GM12878 (cell line): Measurements from ENCODE around the gene PPP1R13L. TPM values are rescaled to one million over a fixed set of nuclear protein-coding genes. Genes with fewer than 3 reads are reported as not detected.

ENCODE experiments used
- ATAC-seq: fragments of 200-7000 bp; cut with Tn5 transposase; 3 replicates; pipeline ENCODE4 v1.9.1; 2020; ENCODE audit warnings: mild to moderate bottlenecking, moderate library complexity
- BruUV-seq: library from RNA; stranded (reverse); fragments of 400-500 nt; replicated peaks from 2 replicates; lab custom pipeline; 2021; lab: Mats Ljungman, UMichigan
- CTCF ChIA-PET: fragments of 300-600 bp; sonication (Branson Sonifier 250); formaldehyde crosslinking; extraction: SDS; loops from one replicate; lab custom pipeline; 2021; ENCODE audit warnings: inconsistent platforms; lab: Yijun Ruan, JAX
- POLR2A ChIA-PET: fragments of 350-600 bp; formaldehyde crosslinking; extraction: SDS; loops from one replicate; lab custom pipeline; 2021; ENCODE audit warnings: inconsistent platforms; lab: Charles Lee
- RAD21 ChIA-PET: fragments of 300-600 bp; sonication (Branson Sonifier 250); formaldehyde crosslinking; loops from one replicate; lab custom pipeline; 2023; ENCODE audit warnings: antibody characterized with exemption; ENCODE audit not compliant: unreplicated experiment; lab: Charles Lee
- SMC1A ChIA-PET: fragments of 300-600 bp; sonication (Branson Sonifier 250); formaldehyde crosslinking; loops from one replicate; lab custom pipeline; 2023; ENCODE audit not compliant: unreplicated experiment, uncharacterized antibody; lab: Charles Lee
- DNase-seq: peaks from one replicate; pipeline ENCODE4 v3.0.0-alpha.2; 2011; ENCODE audit warnings: low read depth, low spot score
- FAIRE-seq: peaks from 3 replicates; lab custom pipeline; 2011; peaks lifted over from hg19 to GRCh38; lab: Jason Lieb, UNC
- H2AFZ ChIP-seq: 2 replicates; pipeline ENCODE4 v1.6.0; 2011; ENCODE audit warnings: low read depth, low read length, control low read depth; ENCODE audit not compliant: control insufficient read depth
- H3K27ac ChIP-seq: 2 replicates; pipeline ENCODE4 v1.5.1; 2011; ENCODE audit warnings: control low read depth; ENCODE audit not compliant: control insufficient read depth, insufficient read depth
- H3K27me3 ChIP-seq, 2 experiments: replicated peaks in 1 of 2; 2 replicates each; pipeline versions ENCODE4 v1.6.0 to v1.6.1; 2011; ENCODE audit warnings: low read length in 1 of 2; ENCODE audit not compliant: control insufficient read depth in 2 of 2, insufficient read depth in 2 of 2
- H3K36me3 ChIP-seq, 2 experiments: 2 replicates each; pipeline ENCODE4 v1.5.1; 2011; ENCODE audit warnings: low read length in 1 of 2; ENCODE audit not compliant: control insufficient read depth in 2 of 2, insufficient read depth in 2 of 2
- H3K4me1 ChIP-seq: 2 replicates; pipeline ENCODE4 v1.6.1; 2011; ENCODE audit warnings: mild to moderate bottlenecking, low read length, moderate library complexity, mixed read lengths; ENCODE audit not compliant: control insufficient read depth, insufficient read depth
- H3K4me2 ChIP-seq: 2 replicates; pipeline ENCODE4 v1.6.0; 2011; ENCODE audit warnings: control low read depth; ENCODE audit not compliant: control insufficient read depth, insufficient read depth
- H3K4me3 ChIP-seq: fragments of 200-600 bp; sonication (generic); 2 replicates; pipeline ENCODE4 v1.5.1; 2016
- H3K79me2 ChIP-seq: 2 replicates; pipeline ENCODE4 v1.6.0; 2011; ENCODE audit warnings: low read length; ENCODE audit not compliant: control insufficient read depth, insufficient read depth
- H3K9ac ChIP-seq: 2 replicates; pipeline ENCODE4 v1.8.0; 2011; ENCODE audit warnings: low read length, control low read depth, mixed read lengths; ENCODE audit not compliant: control insufficient read depth, insufficient read depth
- H3K9me3 ChIP-seq: replicated peaks from 3 replicates; pipeline ENCODE4 v1.5.1; 2011; ENCODE audit warnings: mild to moderate bottlenecking, low read length; ENCODE audit not compliant: control insufficient read depth, insufficient read depth
- H4K20me1 ChIP-seq: 2 replicates; pipeline ENCODE4 v1.6.0; 2011; ENCODE audit not compliant: control insufficient read depth, insufficient read depth
- MYC ChIP-seq: IDR thresholded peaks from 2 replicates; pipeline ENCODE4 v1.6.1; 2011; ENCODE audit warnings: mild to moderate bottlenecking, low read length, moderate library complexity, inconsistent platforms; ENCODE audit not compliant: insufficient read depth, insufficient replicate concordance, insufficient read length, severe bottlenecking
- NR2C1 ChIP-seq: fragments of 450-650 bp; IDR thresholded peaks from 2 replicates; pipeline ENCODE4 v1.6.1; 2017; ENCODE audit warnings: antibody characterized with exemption, mild to moderate bottlenecking, moderate library complexity
- POLR2AphosphoS5 ChIP-seq: IDR thresholded peaks from 2 replicates; pipeline ENCODE4 v1.6.1; 2011; ENCODE audit warnings: mild to moderate bottlenecking, low read length, inconsistent platforms
- RB1 ChIP-seq: fragments of 450-650 bp; formaldehyde crosslinking; IDR thresholded peaks from 2 replicates; pipeline ENCODE4 v1.6.1; 2017; ENCODE audit warnings: mild to moderate bottlenecking, borderline replicate concordance
- SP1 ChIP-seq: IDR thresholded peaks from one replicate; pipeline ENCODE4 v1.6.1; 2011; ENCODE audit warnings: low read depth, low read length
- WGBS: methylation state at CpG from one replicate; pipeline ENCODE4 v1.1.6; 2016; ENCODE audit warnings: low lambda C conversion rate; ENCODE audit not compliant: insufficient replicate concordance, insufficient coverage; ENCODE audit errors: missing lambda C conversion rate; 5-methylcytosine and 5-hydroxymethylcytosine counted together
- in situ Hi-C: fragments of 300-500 bp; cut with MboI; formaldehyde crosslinking; loops from 9 replicates; pipeline ENCODE4 v1.14.3; 2018; ENCODE audit warnings: mixed read lengths
- intact Hi-C: fragments of 100-400 bp; cut with micrococcal nuclease; formaldehyde crosslinking; loops from one replicate; pipeline ENCODE4 v1.14.2; 2022; ENCODE audit not compliant: unreplicated experiment
- polyA plus RNA-seq, 11 experiments: library from polyadenylated mRNA; depleted of rRNA in 4 of 11; unstranded in 6 of 11; stranded (reverse) in 5 of 11; fragments of >200 nt; fragmentation: Nextera tagmentation in 4 of 11; fragmentation: Illumina TruSeq in 1 of 11; extraction: Ambion mirVana in 4 of 11; extraction: Trizol in 1 of 11; gene quantifications; 1 replicate in 1 of 11; 2 replicates in 10 of 11; pipeline versions ENCODE4 v1.2.1 to v1.2.3, GENCODE V29; 2011 to 2016; ENCODE audit warnings: inconsistent platforms in 2 of 11, missing spikeins in 2 of 11, low read depth in 1 of 11
- total RNA-seq, 4 experiments: library from RNA; depleted of rRNA in 3 of 4; stranded (reverse); fragments of >200 nt in 3 of 4; fragmentation: Illumina TruSeq in 1 of 4; extraction: Trizol in 1 of 4; gene quantifications; 2 replicates each; pipeline versions ENCODE4 v1.2.1 to v1.2.3, GENCODE V29; 2013 to 2021
- TF ChIP-seq, protein P1 (sequence below): fragments of 150-350 bp; IDR thresholded peaks from 2 replicates; pipeline ENCODE4 v1.6.1; 2014; ENCODE audit warnings: mild to moderate bottlenecking, low read depth, low read length

Gene PPP1R13L
- total and polyA plus RNA-seq, 10 of the 15 experiments (the other 5 are each of a cell fraction or from before 2014, with no cell fraction given), result 0.40 to 10.0 (median 2.5) TPM

GRCh38 chr19:45351401-45351952 lies 53.4 kb downstream of the PPP1R13L start:
- peaks cover 3 to 5% of the 10 kb centered on the region in 2 experiments for H3K36me3 ChIP-seq
- no peaks in the 10 kb centered on the region for H3K9me3 ChIP-seq
- H3K4me1 ChIP-seq, result no peaks in the 10 kb centered on the region
- no peak overlapping the region for H3K9ac ChIP-seq
- in situ Hi-C loops (no loop called here), intact Hi-C loops (no loop called here)
- SMC1A ChIA-PET, result no interaction called here
- ATAC-seq (no peak), FAIRE-seq (no peak), DNase-seq (no peak)
- POLR2A ChIA-PET, result interaction anchor here (0.5 kb wide), 2 partner anchors 70 to 74 kb away, joined by 3 read pairs; no protein-coding TSS in a partner anchor
- no peak overlapping the region for H3K4me2 ChIP-seq
- no peaks in the 10 kb centered on the region for H3K79me2 ChIP-seq
- no peak overlapping the region for H3K27ac ChIP-seq
- TF ChIP-seq POLR2AphosphoS5, result no peak
- no peak for TF ChIP-seq SP1
- TF ChIP-seq, protein P1, sequence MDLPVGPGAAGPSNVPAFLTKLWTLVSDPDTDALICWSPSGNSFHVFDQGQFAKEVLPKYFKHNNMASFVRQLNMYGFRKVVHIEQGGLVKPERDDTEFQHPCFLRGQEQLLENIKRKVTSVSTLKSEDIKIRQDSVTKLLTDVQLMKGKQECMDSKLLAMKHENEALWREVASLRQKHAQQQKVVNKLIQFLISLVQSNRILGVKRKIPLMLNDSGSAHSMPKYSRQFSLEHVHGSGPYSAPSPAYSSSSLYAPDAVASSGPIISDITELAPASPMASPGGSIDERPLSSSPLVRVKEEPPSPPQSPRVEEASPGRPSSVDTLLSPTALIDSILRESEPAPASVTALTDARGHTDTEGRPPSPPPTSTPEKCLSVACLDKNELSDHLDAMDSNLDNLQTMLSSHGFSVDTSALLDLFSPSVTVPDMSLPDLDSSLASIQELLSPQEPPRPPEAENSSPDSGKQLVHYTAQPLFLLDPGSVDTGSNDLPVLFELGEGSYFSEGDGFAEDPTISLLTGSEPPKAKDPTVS, result no peak
- no peak for TF ChIP-seq NR2C1
- TF ChIP-seq RB1, result no peak
- TF ChIP-seq MYC, result no peak
- WGBS, result 79% methylated on average over 13 of the region's 13 CpGs
- RAD21 ChIA-PET, result no interaction called here
- no peak overlapping the region for H3K4me3 ChIP-seq
- H3K27me3 ChIP-seq, result no peaks in the 10 kb centered on the region
- no peaks in the 10 kb centered on the region for H4K20me1 ChIP-seq
- no peak overlapping the region for H2AFZ ChIP-seq
- no TSS peak for BruUV-seq
- CTCF ChIA-PET, result no interaction called here
